Upper lobe of left lung (tissue), 6 donors: ENCODE results near the gene LRCH1. TPM values are rescaled to one million over a fixed set of nuclear protein-coding genes. Genes with fewer than 3 reads are reported as not detected.
A peak's percentile ranks its signal among the peaks of the same experiment; 100 is the strongest.

Experiments used
- ATAC-seq, 2 donors: fragments of 200-7000 bp; cut with Tn5 transposase; one replicate each; pipeline ENCODE4 v1.9.1; 2022; ENCODE audit warnings: mild to moderate bottlenecking in 2 of 2, moderate library complexity in 2 of 2; ENCODE audit not compliant: low FRiP score in 2 of 2
- DNase-seq, 2 donors: peaks; one replicate each; pipeline ENCODE4 v3.0.0-alpha.2; 2019 to 2020
- H3K27ac ChIP-seq, 4 donors: fragments of 200-600 bp; sonication (generic); one replicate each; pipeline ENCODE4 v1.5.1; 2016 to 2019
- H3K27me3 ChIP-seq, 4 donors: fragments of 200-600 bp; sonication (generic); one replicate each; pipeline ENCODE4 v1.5.1; 2017 to 2019
- H3K36me3 ChIP-seq, 4 donors: fragments of 200-600 bp; sonication (generic); one replicate each; pipeline ENCODE4 v1.5.1; 2016 to 2019
- H3K4me1 ChIP-seq, 4 donors: fragments of 200-600 bp; sonication (generic); one replicate each; pipeline ENCODE4 v1.5.1; 2018 to 2019
- H3K4me3 ChIP-seq, 4 donors: fragments of 200-600 bp; sonication (generic); one replicate each; pipeline ENCODE4 v1.5.1; 2017 to 2019; ENCODE audit warnings: mild to moderate bottlenecking in 2 of 4, moderate library complexity in 1 of 4
- H3K9me3 ChIP-seq, 4 donors: fragments of 200-600 bp; sonication (generic); one replicate each; pipeline ENCODE4 v1.5.1; 2018 to 2019
- EP300 ChIP-seq, 4 donors: sonication (generic); formaldehyde crosslinking; IDR thresholded peaks; one replicate each; pipeline ENCODE4 v1.5.1; 2017; ENCODE audit warnings: antibody characterized with exemption in 4 of 4, control low read depth in 2 of 4
- POLR2A ChIP-seq, 4 donors: fragments of 450-650 bp; IDR thresholded peaks; one replicate each; pipeline ENCODE4 v1.5.1; 2016 to 2017; ENCODE audit warnings: antibody characterized with exemption in 4 of 4, mild to moderate bottlenecking in 2 of 4
- POLR2AphosphoS5 ChIP-seq, 2 donors: sonication (generic); formaldehyde crosslinking; IDR thresholded peaks; one replicate each; pipeline ENCODE4 v1.5.1; 2017; ENCODE audit warnings: antibody characterized with exemption in 2 of 2
- WGBS, 2 donors: methylation state at CpG; one replicate each; pipeline ENCODE4 v1.1.5; 2017 to 2018; 5-methylcytosine and 5-hydroxymethylcytosine counted together
- total RNA-seq, 6 donors: library from RNA; depleted of rRNA in 4 of 6; stranded (reverse); fragments of >200 nt in 4 of 6; gene quantifications; one replicate each; pipeline versions ENCODE4 v1.1.0 to v1.2.1, GENCODE V29; 2016 to 2021
- TF ChIP-seq, protein P1 (sequence below), 6 experiments: fragments of 450-650 bp in 4 of 6; fragments of 200-600 bp in 2 of 6; sonication (generic) in 2 of 6; IDR thresholded peaks; one replicate each; pipeline ENCODE4 v1.5.1; 2016 to 2019; ENCODE audit warnings: antibody characterized with exemption in 6 of 6
- donor health status: DM: no; HTN: no; CAD: no; lungs with moderate emphysema.
- donor health status: DM: no; HTN: yes; CAD: no; lungs with severe emphysema.

LRCH1 gene
- total RNA-seq, 6 donors from 2014 or later, result 17.2 to 27.0 (median 22.7) TPM

GRCh38 chr13:46642254-46642653, 89.3 kb downstream of the LRCH1 start:
- peaks cover 5 to 54% (median 24%) of the 10 kb centered on the region in 4 donors for H3K4me1 ChIP-seq
- H3K9me3 ChIP-seq, result no peaks in the 10 kb centered on the region
- ATAC-seq (no peak), DNase-seq (no peak)
- WGBS, 2 donors, result 95 to 97% methylated on average over 4 of the region's 4 CpGs
- H3K27ac ChIP-seq, result peak overlapping the region in 1 of 4 donors; percentile 6
- TF ChIP-seq POLR2A (IDR thresholded peaks at IDR 0.05), result no peak
- TF ChIP-seq, protein P1, sequence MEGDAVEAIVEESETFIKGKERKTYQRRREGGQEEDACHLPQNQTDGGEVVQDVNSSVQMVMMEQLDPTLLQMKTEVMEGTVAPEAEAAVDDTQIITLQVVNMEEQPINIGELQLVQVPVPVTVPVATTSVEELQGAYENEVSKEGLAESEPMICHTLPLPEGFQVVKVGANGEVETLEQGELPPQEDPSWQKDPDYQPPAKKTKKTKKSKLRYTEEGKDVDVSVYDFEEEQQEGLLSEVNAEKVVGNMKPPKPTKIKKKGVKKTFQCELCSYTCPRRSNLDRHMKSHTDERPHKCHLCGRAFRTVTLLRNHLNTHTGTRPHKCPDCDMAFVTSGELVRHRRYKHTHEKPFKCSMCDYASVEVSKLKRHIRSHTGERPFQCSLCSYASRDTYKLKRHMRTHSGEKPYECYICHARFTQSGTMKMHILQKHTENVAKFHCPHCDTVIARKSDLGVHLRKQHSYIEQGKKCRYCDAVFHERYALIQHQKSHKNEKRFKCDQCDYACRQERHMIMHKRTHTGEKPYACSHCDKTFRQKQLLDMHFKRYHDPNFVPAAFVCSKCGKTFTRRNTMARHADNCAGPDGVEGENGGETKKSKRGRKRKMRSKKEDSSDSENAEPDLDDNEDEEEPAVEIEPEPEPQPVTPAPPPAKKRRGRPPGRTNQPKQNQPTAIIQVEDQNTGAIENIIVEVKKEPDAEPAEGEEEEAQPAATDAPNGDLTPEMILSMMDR (IDR thresholded peaks at IDR 0.05), result no peak
- no peak for TF ChIP-seq POLR2AphosphoS5 (IDR thresholded peaks at IDR 0.05)
- TF ChIP-seq EP300 (IDR thresholded peaks at IDR 0.05), result no peak
- no peaks in the 10 kb centered on the region for H3K27me3 ChIP-seq
- H3K4me3 ChIP-seq, result no peak overlapping the region
- H3K36me3 ChIP-seq, result no peaks in the 10 kb centered on the region

GRCh38 chr13:46643165-46643777, 90.3 kb downstream of the LRCH1 start:
- H3K27me3 ChIP-seq, result no peaks in the 10 kb centered on the region
- 63 to 64% methylated on average over 5 of the region's 5 CpGs for WGBS, 2 donors
- H3K36me3 ChIP-seq, result no peaks in the 10 kb centered on the region
- peaks cover 5 to 55% (median 30%) of the 10 kb centered on the region in 4 donors for H3K4me1 ChIP-seq
- TF ChIP-seq, protein P1 (IDR thresholded peaks at IDR 0.05), result no peak
- no peak for TF ChIP-seq POLR2AphosphoS5 (IDR thresholded peaks at IDR 0.05)
- TF ChIP-seq POLR2A (IDR thresholded peaks at IDR 0.05), result no peak
- H3K27ac ChIP-seq, result peak overlapping the region in 1 of 4 donors; percentile 6
- ATAC-seq, result no peak
- H3K4me3 ChIP-seq, result no peak overlapping the region
- H3K9me3 ChIP-seq, result no peaks in the 10 kb centered on the region
- DNase-seq, result no peak

- no peak overlapping the region for H3K27ac ChIP-seq
- no peaks in the 10 kb centered on the region for H3K36me3 ChIP-seq
- ATAC-seq (no peak), DNase-seq (no peak)
- no peak overlapping the region for H3K4me3 ChIP-seq
- no peak for TF ChIP-seq EP300 (IDR thresholded peaks at IDR 0.05)
- TF ChIP-seq, protein P1 (IDR thresholded peaks at IDR 0.05), result no peak
- TF ChIP-seq POLR2A (IDR thresholded peaks at IDR 0.05), result no peak
- TF ChIP-seq POLR2AphosphoS5 (IDR thresholded peaks at IDR 0.05), result no peak
- no peaks in the 10 kb centered on the region for H3K9me3 ChIP-seq
- peaks cover 0 to 45% (median 30%) of the 10 kb centered on the region in 4 donors for H3K4me1 ChIP-seq
- H3K27me3 ChIP-seq, result no peaks in the 10 kb centered on the region
Measured at GRCh38 chr13:46644816-46645215, 91.8 kb downstream of the LRCH1 start.

GRCh38 chr13:46647512-46648065, 94.6 kb downstream of the LRCH1 start:
- H3K27me3 ChIP-seq, result no peaks in the 10 kb centered on the region
- no peak for DNase-seq
- H3K27ac ChIP-seq, result no peak overlapping the region
- H3K4me1 ChIP-seq, result peaks cover 0 to 24% (median 19%) of the 10 kb centered on the region in 4 donors
- H3K9me3 ChIP-seq, result no peaks in the 10 kb centered on the region
- H3K36me3 ChIP-seq, result peaks cover 0 to 3% (median 0%) of the 10 kb centered on the region in 4 donors
- no peak for ATAC-seq
- 77% methylated on average over 7 of the region's 7 CpGs for WGBS, 2 donors
- TF ChIP-seq EP300 (IDR thresholded peaks at IDR 0.05) (no peak), POLR2AphosphoS5 (IDR thresholded peaks at IDR 0.05) (no peak), POLR2A (IDR thresholded peaks at IDR 0.05) (no peak)
- TF ChIP-seq, protein P1 (IDR thresholded peaks at IDR 0.05), result no peak
- H3K4me3 ChIP-seq, result no peak overlapping the region
